ENCODE results near the gene SMC6. TPM values are rescaled to one million over a fixed set of nuclear protein-coding genes. Genes with fewer than 3 reads are reported as not detected.

The SMC6 gene
- total and polyA plus RNA-seq, 10 of the 15 experiments (the other 5 are each of a cell fraction or from before 2014, with no cell fraction given), result 12.8 to 63.8 (median 38.8) TPM

DNA sequence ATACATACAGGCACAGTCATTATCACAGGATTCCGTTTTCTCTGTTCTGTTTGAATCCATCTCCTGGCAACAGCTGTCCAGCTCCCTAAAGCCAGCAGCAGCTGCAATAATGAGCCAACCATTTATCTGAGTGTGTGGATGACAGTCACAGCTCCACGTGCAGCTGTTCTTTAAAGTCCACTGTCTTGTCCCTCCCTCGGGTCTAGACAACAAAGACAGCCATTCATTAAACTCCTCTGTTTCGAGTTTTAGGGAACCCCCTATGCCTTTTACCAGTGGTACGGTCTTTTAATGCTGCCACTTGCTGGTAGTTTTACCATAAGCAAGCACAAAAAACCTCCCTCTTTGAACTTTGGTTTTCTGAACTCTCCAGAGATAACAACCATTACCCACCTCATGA lies 46.6 kb upstream of the SMC6 start (continued):
- TF ChIP-seq NFYA (IDR thresholded peaks at IDR 0.05; ENCODE audit: borderline replicate concordance, low read depth, low read length) (no peak), MTA2 (IDR thresholded peaks at IDR 0.05; ENCODE audit: low read depth) (peak; percentile 32; the same call in 1 of the 2 replicates)
- TF ChIP-seq, protein P1, sequence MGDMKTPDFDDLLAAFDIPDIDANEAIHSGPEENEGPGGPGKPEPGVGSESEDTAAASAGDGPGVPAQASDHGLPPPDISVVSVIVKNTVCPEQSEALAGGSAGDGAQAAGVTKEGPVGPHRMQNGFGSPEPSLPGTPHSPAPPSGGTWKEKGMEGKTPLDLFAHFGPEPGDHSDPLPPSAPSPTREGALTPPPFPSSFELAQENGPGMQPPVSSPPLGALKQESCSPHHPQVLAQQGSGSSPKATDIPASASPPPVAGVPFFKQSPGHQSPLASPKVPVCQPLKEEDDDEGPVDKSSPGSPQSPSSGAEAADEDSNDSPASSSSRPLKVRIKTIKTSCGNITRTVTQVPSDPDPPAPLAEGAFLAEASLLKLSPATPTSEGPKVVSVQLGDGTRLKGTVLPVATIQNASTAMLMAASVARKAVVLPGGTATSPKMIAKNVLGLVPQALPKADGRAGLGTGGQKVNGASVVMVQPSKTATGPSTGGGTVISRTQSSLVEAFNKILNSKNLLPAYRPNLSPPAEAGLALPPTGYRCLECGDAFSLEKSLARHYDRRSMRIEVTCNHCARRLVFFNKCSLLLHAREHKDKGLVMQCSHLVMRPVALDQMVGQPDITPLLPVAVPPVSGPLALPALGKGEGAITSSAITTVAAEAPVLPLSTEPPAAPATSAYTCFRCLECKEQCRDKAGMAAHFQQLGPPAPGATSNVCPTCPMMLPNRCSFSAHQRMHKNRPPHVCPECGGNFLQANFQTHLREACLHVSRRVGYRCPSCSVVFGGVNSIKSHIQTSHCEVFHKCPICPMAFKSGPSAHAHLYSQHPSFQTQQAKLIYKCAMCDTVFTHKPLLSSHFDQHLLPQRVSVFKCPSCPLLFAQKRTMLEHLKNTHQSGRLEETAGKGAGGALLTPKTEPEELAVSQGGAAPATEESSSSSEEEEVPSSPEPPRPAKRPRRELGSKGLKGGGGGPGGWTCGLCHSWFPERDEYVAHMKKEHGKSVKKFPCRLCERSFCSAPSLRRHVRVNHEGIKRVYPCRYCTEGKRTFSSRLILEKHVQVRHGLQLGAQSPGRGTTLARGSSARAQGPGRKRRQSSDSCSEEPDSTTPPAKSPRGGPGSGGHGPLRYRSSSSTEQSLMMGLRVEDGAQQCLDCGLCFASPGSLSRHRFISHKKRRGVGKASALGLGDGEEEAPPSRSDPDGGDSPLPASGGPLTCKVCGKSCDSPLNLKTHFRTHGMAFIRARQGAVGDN (IDR thresholded peaks at IDR 0.05), result peak; percentile 86; the same call in 1 of the 2 replicates
- TF ChIP-seq, protein P2, sequence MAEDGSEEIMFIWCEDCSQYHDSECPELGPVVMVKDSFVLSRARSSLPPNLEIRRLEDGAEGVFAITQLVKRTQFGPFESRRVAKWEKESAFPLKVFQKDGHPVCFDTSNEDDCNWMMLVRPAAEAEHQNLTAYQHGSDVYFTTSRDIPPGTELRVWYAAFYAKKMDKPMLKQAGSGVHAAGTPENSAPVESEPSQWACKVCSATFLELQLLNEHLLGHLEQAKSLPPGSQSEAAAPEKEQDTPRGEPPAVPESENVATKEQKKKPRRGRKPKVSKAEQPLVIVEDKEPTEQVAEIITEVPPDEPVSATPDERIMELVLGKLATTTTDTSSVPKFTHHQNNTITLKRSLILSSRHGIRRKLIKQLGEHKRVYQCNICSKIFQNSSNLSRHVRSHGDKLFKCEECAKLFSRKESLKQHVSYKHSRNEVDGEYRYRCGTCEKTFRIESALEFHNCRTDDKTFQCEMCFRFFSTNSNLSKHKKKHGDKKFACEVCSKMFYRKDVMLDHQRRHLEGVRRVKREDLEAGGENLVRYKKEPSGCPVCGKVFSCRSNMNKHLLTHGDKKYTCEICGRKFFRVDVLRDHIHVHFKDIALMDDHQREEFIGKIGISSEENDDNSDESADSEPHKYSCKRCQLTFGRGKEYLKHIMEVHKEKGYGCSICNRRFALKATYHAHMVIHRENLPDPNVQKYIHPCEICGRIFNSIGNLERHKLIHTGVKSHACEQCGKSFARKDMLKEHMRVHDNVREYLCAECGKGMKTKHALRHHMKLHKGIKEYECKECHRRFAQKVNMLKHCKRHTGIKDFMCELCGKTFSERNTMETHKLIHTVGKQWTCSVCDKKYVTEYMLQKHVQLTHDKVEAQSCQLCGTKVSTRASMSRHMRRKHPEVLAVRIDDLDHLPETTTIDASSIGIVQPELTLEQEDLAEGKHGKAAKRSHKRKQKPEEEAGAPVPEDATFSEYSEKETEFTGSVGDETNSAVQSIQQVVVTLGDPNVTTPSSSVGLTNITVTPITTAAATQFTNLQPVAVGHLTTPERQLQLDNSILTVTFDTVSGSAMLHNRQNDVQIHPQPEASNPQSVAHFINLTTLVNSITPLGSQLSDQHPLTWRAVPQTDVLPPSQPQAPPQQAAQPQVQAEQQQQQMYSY (CRISPR knock-in tag; IDR thresholded peaks at IDR 0.05), result no peak
- TF ChIP-seq, protein P3, sequence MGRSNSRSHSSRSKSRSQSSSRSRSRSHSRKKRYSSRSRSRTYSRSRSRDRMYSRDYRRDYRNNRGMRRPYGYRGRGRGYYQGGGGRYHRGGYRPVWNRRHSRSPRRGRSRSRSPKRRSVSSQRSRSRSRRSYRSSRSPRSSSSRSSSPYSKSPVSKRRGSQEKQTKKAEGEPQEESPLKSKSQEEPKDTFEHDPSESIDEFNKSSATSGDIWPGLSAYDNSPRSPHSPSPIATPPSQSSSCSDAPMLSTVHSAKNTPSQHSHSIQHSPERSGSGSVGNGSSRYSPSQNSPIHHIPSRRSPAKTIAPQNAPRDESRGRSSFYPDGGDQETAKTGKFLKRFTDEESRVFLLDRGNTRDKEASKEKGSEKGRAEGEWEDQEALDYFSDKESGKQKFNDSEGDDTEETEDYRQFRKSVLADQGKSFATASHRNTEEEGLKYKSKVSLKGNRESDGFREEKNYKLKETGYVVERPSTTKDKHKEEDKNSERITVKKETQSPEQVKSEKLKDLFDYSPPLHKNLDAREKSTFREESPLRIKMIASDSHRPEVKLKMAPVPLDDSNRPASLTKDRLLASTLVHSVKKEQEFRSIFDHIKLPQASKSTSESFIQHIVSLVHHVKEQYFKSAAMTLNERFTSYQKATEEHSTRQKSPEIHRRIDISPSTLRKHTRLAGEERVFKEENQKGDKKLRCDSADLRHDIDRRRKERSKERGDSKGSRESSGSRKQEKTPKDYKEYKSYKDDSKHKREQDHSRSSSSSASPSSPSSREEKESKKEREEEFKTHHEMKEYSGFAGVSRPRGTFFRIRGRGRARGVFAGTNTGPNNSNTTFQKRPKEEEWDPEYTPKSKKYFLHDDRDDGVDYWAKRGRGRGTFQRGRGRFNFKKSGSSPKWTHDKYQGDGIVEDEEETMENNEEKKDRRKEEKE (IDR thresholded peaks at IDR 0.05), result no peak
- TF ChIP-seq, protein P4, sequence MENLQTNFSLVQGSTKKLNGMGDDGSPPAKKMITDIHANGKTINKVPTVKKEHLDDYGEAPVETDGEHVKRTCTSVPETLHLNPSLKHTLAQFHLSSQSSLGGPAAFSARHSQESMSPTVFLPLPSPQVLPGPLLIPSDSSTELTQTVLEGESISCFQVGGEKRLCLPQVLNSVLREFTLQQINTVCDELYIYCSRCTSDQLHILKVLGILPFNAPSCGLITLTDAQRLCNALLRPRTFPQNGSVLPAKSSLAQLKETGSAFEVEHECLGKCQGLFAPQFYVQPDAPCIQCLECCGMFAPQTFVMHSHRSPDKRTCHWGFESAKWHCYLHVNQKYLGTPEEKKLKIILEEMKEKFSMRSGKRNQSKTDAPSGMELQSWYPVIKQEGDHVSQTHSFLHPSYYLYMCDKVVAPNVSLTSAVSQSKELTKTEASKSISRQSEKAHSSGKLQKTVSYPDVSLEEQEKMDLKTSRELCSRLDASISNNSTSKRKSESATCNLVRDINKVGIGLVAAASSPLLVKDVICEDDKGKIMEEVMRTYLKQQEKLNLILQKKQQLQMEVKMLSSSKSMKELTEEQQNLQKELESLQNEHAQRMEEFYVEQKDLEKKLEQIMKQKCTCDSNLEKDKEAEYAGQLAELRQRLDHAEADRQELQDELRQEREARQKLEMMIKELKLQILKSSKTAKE (IDR thresholded peaks at IDR 0.05; ENCODE audit: low read depth, poor library complexity, severe bottlenecking), result peak; percentile 43
